HG02759 (cell line): ENCODE data around the gene TMEM221.
"Not testable (repeated sequence)": the region's sequence is repeated elsewhere in the genome, so short reads cannot be mapped to it uniquely, and the experiment has no call there.

Experiments
- ATAC-seq: cut with Tn5 transposase; IDR thresholded peaks from one replicate; pipeline ENCODE4 v1.9.1; 2021; ENCODE audit warnings: mild to moderate bottlenecking, moderate library complexity; ENCODE audit not compliant: unreplicated experiment

Gene TMEM221

DNA sequence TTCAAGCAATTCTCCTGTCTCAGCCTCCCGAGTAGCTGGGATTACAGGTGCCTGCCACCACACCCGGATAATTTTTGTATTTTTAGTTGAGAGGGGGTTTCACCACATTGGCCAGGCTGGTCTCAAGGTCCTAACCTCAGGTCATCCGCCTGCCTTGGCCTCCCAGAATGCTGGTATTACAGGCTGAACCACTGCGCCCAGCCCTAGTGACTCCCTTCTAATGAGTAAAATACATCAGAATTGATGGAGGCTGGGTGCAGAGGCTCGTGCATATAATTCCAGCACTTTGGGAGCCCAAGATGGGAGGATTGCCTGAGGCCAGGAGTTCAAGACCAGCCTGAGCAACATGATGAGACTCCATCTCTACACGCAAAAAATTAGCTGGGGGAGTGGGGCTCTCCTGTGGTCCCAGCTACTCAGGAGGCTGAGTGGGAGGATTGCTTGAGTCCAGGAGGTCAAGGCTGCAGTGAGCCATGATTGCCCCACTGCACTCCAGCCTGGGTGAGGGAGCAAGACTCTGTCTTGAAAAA is 26.6 kb upstream of the TMEM221 start:
- not testable (repeated sequence) for ATAC-seq

- no peak for ATAC-seq
These were observed 24.6 kb upstream of the TMEM221 start for GRCh38 chr19:17473041-17473440.

DNA sequence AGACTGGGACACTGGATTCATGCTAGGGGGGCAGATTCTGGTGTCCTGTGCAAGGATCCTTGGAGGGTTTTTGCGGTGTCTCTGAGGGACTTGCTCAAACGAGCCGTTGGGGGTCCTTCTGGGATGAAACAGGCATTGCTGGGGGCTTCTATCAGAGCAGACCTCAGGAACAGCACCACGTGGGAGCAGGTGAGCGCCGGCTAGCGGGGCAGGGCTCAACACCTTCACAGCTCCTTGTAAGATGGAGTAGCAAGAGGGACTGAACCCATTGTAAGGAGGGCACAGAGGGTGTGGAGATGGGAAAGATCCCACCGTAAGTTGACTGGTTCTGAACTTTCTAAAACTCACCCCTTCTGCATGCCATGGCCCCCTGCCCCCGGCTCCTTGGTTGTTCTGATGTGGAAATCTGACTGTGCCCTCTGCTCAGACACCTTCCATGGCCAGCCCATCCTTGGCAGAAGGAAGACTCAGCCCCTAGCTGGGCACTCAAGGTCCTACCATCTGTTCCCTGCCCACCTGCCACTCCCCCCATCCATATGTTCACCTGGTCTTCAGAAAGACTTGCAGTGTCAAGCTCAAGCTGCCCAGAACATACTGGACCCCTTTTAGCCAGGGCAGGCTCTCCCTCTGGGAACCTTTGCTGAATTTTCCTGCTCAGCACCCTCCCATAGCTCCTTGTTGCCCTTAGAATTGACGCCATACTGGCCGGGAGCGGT is 23.1 kb upstream of the TMEM221 start:
- ATAC-seq = no peak

DNA sequence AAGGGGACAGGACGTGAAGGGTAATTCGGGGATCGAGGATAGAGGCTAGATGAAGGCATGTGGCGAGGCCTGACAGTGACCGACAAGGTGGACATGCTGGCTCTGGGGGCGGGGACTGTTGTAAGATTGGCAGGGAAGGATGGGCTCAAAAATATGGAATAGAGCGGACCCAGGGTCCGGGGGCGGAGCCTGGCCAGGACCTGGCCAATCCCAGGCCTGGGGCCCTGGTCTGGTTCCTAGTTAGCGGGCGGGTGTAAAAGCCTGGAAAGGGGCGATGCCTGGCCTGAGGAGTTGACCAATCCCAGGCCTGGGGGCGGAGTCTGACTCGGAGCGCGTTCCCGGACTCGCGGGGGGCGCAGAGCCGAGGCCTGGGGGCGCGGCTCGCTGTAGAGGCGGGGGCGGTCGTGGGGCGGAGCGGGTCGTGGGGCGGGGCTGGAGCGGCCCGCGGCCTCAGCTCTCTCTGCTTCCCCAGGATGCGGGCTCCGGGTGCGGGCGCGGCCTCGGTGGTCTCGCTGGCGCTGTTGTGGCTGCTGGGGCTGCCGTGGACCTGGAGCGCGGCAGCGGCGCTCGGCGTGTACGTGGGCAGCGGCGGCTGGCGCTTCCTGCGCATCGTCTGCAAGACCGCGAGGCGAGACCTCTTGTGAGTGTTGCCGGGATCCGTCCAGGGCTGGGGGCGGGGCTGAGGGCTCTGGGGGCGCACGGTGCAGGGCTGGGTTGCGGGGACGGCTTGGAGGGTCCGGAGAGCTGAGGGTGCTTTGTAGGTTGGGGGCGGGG is 21.8 kb upstream of the TMEM221 start, which contains the start of gene SLC27A1:
TSS of gene SLC27A1 (plus strand) at position 457 of the 774 bp plus-strand sequence. CDS start at position 474, 17 bp downstream.
- peak; percentile 82 for ATAC-seq

DNA sequence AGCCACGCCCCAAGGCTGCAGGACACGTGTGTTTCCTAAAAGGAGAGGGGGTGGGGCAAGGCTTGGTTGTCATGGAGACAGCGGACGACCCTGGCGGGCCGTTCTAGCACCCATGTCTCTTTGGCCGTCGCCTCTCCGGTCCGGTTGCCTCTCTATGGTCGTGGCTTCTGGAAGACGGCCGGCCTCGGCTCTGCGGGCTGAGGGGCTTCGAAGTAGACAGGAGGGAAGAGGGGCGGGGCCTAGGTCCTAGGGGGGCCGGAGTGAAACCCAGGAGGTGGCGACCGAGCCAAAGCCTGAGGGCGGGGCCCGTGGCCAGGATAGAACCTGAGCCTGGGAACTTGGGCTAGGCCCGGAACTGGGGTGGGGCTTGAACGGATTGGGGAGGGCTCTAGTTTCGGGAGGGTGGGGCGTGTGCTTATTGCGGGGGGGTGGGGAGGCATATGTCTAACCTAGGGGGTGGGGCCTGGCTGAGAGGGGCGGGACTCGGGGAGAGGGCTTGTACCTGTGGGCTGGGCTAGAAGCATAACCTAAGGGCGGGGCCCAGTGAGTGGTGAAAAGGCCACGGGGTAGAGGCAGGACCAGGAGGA is 21.1 kb upstream of the TMEM221 start:
- peak; percentile 63 for ATAC-seq

DNA sequence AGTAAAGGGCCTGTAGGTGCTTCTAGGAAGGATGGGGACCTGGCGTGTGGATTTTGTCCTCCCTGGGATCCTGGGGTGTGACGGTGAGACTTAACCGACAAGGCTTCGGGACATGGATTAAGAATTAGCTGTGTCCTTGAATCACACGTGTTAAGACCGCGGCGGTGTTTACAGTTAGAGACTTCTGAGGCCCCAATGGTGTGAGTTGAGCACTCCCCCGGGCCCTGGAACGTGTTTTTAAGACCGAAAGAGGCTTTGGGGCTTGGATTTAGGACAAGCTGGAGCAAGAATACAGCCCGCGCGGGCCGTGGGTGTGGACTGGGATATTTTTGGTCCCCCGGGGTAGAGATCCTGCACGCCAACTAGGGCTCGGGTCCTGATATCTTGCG is 20.6 kb upstream of the TMEM221 start:
- ATAC-seq = no peak

GRCh38 chr19:17468302-17469091 is 20.0 kb upstream of the TMEM221 start:
- ATAC-seq = no peak

- no peak for ATAC-seq
These were observed 19.2 kb upstream of the TMEM221 start for GRCh38 chr19:17467471-17468301.

- ATAC-seq = no peak
These were observed 18.0 kb upstream of the TMEM221 start for GRCh38 chr19:17466487-17466850.

DNA sequence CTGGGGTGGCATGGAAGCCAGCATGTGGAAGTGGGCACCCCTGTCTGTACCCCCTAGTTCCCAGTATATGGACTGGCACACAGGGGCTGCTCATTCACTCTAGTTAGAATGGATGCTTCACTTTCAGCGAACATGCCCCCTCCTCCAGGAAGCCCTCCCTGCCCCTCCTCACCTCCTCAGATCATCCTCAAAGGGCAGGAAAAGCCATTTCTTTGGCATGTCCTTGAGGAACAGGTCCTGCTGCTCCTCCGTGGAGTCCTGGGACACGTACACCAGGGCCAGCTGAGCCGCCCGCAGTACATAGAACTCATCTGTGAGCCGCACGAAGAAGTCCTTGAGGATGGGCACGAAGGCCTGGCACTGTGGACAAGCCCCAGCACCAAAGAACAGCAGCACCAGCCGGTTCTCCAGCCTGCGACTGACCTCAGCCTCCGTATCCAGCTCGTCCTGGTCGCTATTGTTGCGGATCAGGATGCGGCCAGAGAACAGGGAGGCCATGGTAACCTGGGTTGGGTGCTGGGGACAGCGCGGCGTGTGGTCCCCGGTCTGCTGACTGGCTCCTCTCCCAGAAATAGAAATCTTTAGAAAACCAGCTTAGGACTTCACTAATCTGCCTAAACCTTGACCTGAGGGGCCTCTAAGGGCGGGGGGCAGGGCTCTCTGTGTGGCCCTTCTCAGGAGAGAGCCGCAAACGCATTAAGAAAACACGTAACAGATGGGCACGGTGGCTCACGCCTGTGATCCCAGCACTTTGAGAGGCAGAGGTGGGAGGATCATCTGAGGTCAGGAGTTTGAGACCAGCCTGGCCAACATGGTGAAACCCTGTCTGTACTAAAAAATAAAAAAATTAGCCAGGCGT is 12.1 kb upstream of the TMEM221 start, which contains the start of gene NXNL1:
TSS of gene NXNL1 (minus strand) at position 555 of the 859 bp plus-strand sequence. CDS start at position 498, 57 bp downstream.
- ATAC-seq = no peak

DNA sequence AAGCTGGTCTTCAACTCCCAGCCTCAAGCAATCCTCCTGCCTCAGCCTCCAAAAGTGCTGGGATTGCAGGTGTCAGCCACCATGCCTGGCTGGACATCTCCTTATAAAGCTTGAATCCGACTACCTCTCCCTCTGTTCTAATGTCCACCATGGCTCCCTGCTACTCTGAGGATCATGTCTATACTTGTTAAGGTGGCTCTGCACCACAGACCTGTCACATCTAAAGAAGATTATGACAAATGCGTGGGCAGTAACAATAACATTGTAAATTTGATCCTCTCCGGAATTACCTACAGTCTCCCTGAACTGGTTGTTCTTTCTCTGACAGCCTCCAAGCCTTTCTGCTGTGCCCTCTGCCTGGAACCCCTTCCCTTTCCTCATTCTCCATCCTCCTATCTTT is 10.5 kb upstream of the TMEM221 start:
- ATAC-seq = no peak

- no peak for ATAC-seq
These were observed 9.1 kb upstream of the TMEM221 start for GRCh38 chr19:17457616-17458015.

- ATAC-seq = no peak
These were observed 7.7 kb upstream of the TMEM221 start for GRCh38 chr19:17456127-17456526.

GRCh38 chr19:17455308-17456123 is 7.0 kb upstream of the TMEM221 start:
- no peak for ATAC-seq

DNA sequence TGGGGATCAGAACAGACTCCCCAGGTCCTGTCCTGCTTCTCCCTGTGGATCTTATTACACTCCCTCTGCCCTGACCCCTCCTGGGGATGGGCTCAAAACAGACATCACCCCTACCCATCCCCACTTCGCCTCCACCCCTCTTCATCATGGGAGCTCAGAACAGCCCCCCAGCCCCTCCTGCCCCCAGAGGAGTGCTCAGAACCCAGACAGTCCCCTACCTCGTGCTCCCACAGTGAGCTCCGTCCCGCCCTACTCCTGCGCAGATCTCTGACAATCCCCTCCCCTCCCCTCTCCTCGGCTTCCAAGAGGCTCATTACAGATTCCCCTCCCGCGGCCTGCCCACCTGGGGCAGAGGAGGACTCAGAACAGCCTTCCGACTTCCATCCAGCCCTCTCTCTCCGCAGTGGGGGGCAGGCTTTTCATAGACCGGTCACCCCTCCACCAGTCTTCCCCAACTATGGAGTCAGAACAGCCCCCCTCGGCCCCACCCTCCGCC is 6.2 kb upstream of the TMEM221 start:
- no peak for ATAC-seq

- no peak for ATAC-seq
These were observed 3.4 kb upstream of the TMEM221 start for GRCh38 chr19:17451820-17452219.

- no peak for ATAC-seq
These were observed 2.0 kb upstream of the TMEM221 start for GRCh38 chr19:17450264-17451075.
